Measurements from ENCODE around the gene EPX.

Gene EPX

DNA sequence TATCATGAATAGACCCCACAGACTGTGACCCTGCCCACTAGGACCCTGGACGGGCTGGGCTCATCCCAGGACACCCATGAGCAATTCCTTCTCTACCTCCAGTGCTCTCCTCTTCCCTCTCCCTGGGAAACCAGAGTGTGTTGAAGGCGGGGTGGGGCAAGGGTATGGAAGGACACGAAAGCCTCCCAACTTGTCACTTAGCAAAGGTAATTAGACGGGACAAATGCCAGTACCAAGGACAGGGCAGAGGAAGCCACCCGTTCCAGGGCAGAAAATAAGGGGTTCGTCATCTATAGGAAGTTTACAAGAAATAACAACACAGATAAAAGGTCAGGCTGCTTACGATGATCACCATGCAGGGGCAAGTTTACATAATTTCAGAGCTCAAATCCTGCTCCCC, 4.9 kb upstream of the EPX start:
- H3K4me1 ChIP-seq (ENCODE audit: control insufficient read depth, insufficient read depth, low read length), result no peaks in the 10 kb centered on the region
- H3K9ac ChIP-seq (ENCODE audit: low read length), result no peak overlapping the region
- H3K27me3 ChIP-seq (ENCODE audit: control insufficient read depth, insufficient read depth, low read length), result peaks cover 21% of the 10 kb centered on the region
- no peak overlapping the region for H3K4me3 ChIP-seq (ENCODE audit: low read length)
- H3K36me3 ChIP-seq (ENCODE audit: control insufficient read depth, insufficient read depth, low read length), result no peaks in the 10 kb centered on the region
- no peaks in the 10 kb centered on the region for H3K9me3 ChIP-seq (ENCODE audit: control insufficient read depth, low read length)

DNA sequence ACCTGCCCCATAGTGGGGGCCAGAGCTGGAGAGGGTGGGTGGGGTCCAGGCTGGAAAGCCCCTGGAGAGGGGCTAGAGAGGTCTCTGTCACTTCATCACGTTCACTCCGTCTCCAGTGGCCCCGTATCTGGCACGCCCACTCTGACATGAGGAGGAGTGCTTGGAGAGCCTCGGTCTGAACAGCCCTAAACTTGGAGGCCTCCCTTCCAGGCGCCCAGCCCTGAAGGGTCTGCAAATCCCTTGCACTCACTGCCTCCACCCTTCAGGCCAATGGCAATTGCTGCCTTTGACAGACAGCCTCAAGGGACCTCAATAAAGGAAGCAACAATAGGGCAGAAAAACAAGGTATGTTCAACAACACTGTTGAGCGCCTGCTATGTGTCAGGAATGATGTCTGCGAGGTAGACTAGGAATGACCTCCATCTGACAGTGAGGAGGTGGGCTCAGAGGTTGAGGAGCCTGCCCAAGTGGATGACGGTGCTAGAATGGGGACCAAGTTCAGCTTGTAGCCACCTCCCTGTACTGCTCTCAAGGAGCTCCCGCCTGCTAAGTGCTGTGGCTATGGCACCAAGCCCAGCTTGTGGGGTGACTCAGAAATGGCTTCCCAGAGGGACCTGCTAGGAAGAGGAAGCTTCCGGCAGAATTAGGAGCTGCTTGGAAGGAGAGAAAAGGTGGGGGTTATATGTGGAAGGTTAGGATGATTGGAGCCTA, 2.9 kb upstream of the EPX start:
- peaks cover 21% of the 10 kb centered on the region for H3K27me3 ChIP-seq (ENCODE audit: control insufficient read depth, insufficient read depth, low read length)
- H3K36me3 ChIP-seq (ENCODE audit: control insufficient read depth, insufficient read depth, low read length), result no peaks in the 10 kb centered on the region
- H3K4me1 ChIP-seq (ENCODE audit: control insufficient read depth, insufficient read depth, low read length), result no peaks in the 10 kb centered on the region
- no peak overlapping the region for H3K9ac ChIP-seq (ENCODE audit: low read length)
- no peak overlapping the region for H3K4me3 ChIP-seq (ENCODE audit: low read length)
- H3K9me3 ChIP-seq (ENCODE audit: control insufficient read depth, low read length), result no peaks in the 10 kb centered on the region

DNA sequence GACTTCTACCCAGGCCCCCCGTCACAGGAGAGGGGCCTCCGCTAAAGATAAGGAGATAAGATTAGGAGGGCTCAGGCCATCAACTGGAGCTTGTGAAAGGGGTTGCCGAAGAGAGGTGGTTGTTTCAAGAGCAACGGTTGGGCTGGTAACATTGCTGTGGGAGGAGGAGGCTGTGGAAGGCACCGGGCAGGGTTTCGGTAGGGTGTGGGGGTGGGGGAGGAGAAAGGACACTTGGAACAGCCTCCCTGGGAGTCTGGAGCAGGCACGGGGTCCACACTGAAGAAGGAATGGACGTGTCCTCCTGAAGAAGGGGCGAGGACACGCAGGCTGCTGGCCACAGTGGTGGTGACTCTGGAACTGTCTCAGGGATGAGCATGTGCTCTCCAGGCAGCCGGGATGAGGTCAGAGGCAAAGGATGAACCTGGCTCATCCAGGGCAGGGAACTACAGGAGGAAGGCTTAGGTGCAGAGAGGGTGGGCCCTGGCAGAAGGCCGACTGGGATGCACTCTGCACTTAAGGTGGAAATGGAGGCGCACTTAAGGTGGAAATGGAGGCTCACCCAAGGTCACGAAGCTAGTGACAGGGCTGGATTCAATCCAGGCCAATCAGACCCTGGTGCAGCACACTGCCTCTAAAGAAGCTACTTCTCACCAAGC, 1.2 kb upstream of the EPX start:
- Histone ChIP-seq H3K36me3 (ENCODE audit: control insufficient read depth, insufficient read depth, low read length) (no peaks in the 10 kb centered on the region), H3K27me3 (ENCODE audit: control insufficient read depth, insufficient read depth, low read length) (peaks cover 22% of the 10 kb centered on the region), H3K9ac (ENCODE audit: low read length) (no peak overlapping the region), H3K4me1 (ENCODE audit: control insufficient read depth, insufficient read depth, low read length) (no peaks in the 10 kb centered on the region), H3K9me3 (ENCODE audit: control insufficient read depth, low read length) (no peaks in the 10 kb centered on the region), H3K4me3 (ENCODE audit: low read length) (no peak overlapping the region)

DNA sequence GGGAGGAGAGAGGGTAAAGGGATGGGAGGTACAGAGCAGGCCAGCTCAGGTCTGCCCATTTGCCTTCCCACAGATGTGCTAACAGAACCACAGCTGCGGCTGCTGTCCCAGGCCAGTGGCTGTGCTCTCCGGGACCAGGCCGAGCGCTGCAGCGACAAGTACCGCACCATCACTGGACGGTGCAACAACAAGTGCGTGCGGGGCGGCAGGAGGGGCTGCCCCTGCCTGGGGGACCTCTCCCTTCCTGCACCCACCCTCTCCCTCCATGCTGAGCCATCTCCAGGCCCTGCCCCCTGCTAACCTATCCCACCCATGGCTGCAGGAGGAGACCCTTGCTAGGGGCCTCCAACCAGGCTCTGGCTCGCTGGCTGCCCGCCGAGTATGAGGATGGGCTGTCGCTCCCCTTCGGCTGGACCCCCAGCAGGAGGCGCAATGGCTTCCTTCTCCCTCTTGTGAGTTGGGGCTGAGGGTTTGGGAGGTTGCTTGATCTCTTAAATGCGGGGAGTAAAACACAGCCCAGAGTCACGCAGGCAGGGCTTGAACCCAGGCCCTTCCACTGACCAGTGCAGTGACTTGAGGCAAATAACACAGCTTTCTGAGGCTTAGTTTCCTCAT, 1.2 kb downstream of the EPX start:
- H3K4me1 ChIP-seq (ENCODE audit: control insufficient read depth, insufficient read depth, low read length), result no peaks in the 10 kb centered on the region
- no peak overlapping the region for H3K9ac ChIP-seq (ENCODE audit: low read length)
- no peaks in the 10 kb centered on the region for H3K9me3 ChIP-seq (ENCODE audit: control insufficient read depth, low read length)
- H3K27me3 ChIP-seq (ENCODE audit: control insufficient read depth, insufficient read depth, low read length), result peaks cover 21% of the 10 kb centered on the region
- no peak overlapping the region for H3K4me3 ChIP-seq (ENCODE audit: low read length)
- no peaks in the 10 kb centered on the region for H3K36me3 ChIP-seq (ENCODE audit: control insufficient read depth, insufficient read depth, low read length)

DNA sequence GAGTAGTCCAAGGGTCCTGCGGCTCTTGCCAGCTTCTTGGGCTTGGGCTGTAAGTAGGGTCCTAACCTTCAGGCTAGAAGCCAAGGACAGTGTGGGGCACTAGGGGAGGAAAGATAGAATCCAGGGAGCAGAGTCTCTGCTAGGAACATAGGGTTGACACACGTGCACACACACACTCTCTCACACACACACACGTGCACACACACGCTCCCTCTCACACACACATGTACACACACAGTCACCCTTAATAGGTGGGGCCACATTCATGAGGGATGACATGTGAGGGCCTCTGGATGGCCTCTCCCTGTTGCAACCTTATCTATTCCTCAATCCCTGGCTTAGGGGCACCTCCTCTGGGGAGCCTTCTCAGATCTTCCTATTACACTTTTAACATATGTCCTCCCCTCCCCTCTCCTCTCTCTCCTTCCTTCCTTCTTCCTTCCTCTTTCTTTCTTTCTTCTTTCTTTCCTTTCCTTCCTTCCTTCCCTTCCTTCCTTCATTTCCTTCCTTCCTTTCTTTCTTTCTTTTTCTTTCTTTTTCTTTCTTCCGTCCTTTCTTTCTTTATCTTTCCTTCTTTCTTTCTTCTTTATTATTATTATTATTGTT, 3.1 kb downstream of the EPX start:
- Histone ChIP-seq H3K4me3 (ENCODE audit: low read length) (no peak overlapping the region), H3K36me3 (ENCODE audit: control insufficient read depth, insufficient read depth, low read length) (no peaks in the 10 kb centered on the region), H3K27me3 (ENCODE audit: control insufficient read depth, insufficient read depth, low read length) (peaks cover 23% of the 10 kb centered on the region), H3K4me1 (ENCODE audit: control insufficient read depth, insufficient read depth, low read length) (no peaks in the 10 kb centered on the region), H3K9ac (ENCODE audit: low read length) (no peak overlapping the region), H3K9me3 (ENCODE audit: control insufficient read depth, low read length) (no peaks in the 10 kb centered on the region)

DNA sequence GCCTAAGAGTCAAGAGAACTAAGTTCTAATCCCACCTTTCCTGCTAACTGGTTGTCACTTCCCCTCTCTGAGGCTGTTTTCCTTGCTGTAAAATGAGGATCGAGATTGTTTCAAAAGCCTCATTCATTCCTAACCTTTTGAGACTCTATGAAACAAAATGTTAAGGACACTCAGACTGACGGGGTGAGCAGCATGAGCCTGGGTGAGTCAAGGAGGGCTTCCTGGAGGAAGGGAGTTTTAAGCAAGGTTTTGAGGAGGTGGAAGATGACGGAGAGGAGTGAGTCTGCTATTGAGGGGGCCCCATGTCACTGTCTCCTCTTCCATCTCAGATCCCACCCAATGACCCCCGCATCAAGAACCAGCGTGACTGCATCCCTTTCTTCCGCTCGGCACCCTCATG, 4.1 kb downstream of the EPX start:
- H3K4me3 ChIP-seq (ENCODE audit: low read length), result no peak overlapping the region
- no peaks in the 10 kb centered on the region for H3K9me3 ChIP-seq (ENCODE audit: control insufficient read depth, low read length)
- peaks cover 18% of the 10 kb centered on the region for H3K27me3 ChIP-seq (ENCODE audit: control insufficient read depth, insufficient read depth, low read length)
- no peaks in the 10 kb centered on the region for H3K36me3 ChIP-seq (ENCODE audit: control insufficient read depth, insufficient read depth, low read length)
- no peaks in the 10 kb centered on the region for H3K4me1 ChIP-seq (ENCODE audit: control insufficient read depth, insufficient read depth, low read length)
- H3K9ac ChIP-seq (ENCODE audit: low read length), result no peak overlapping the region

DNA sequence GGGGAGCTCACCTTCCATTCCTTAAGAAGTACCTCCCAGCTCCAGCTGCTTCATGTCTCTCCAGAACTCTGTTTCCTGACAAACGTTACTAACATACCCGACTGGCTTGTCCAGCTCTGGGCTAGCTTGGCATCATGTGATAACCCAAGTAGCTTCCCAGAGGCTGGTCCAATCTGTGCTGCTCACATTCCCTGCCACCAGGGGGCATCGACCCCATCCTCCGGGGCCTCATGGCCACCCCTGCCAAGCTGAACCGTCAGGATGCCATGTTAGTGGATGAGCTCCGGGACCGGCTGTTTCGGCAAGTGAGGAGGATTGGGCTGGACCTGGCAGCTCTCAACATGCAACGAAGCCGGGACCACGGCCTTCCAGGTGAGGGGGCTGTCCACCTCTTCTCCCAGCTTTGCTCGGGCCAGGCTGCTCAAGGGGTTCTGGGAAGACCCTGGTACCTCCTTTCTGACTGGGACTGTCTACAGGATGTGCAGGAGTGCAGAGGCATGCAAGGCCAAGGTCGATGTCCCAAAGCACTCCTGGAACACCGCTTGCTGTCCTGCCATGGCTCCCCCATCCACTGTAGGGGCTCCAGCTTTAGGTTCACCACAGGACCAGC, 7.6 kb downstream of the EPX start:
- no peaks in the 10 kb centered on the region for H3K36me3 ChIP-seq (ENCODE audit: control insufficient read depth, insufficient read depth, low read length)
- no peak overlapping the region for H3K9ac ChIP-seq (ENCODE audit: low read length)
- peaks cover 18% of the 10 kb centered on the region for H3K27me3 ChIP-seq (ENCODE audit: control insufficient read depth, insufficient read depth, low read length)
- no peaks in the 10 kb centered on the region for H3K9me3 ChIP-seq (ENCODE audit: control insufficient read depth, low read length)
- no peaks in the 10 kb centered on the region for H3K4me1 ChIP-seq (ENCODE audit: control insufficient read depth, insufficient read depth, low read length)
- H3K4me3 ChIP-seq (ENCODE audit: low read length), result no peak overlapping the region

DNA sequence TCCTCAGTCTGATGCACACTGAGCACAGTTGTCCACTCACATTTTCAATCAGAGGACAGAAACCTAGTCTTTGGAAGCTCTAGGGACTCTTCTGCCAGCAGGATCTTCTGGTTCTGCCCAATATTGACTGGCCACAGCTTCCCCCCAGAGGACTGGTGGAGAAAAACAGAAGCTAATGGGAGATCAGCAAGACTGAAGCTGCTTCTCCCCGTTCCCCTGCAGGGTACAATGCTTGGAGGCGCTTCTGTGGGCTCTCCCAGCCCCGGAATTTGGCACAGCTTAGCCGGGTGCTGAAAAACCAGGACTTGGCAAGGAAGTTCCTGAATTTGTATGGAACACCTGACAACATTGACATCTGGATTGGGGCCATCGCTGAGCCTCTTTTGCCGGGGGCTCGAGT, 10.3 kb downstream of the EPX start:
- H3K9me3 ChIP-seq (ENCODE audit: control insufficient read depth, low read length), result no peaks in the 10 kb centered on the region
- no peak overlapping the region for H3K4me3 ChIP-seq (ENCODE audit: low read length)

DNA sequence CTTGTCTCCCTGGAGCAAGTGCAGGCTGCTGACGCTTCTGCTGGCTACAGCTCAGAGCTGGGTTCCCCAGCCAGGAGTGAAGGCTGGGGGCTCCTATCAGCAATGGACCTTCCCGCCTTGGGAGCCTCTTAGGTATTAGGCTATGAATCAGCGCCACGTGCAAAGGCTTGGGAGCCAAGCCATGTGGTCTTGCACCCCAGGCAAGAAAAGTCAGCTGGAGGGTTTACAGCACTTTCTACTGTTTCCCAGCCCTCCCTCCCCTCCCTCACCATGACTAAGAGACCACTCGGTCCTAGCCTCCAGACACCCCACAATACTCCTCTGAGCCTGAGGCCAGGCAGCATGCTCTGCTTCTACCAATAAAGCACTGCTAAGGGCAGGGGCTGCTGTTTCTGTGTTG, 12.3 kb downstream of the EPX start:
- H3K9me3 ChIP-seq (ENCODE audit: control insufficient read depth, low read length), result no peaks in the 10 kb centered on the region
- peaks cover 2% of the 10 kb centered on the region for H3K27me3 ChIP-seq (ENCODE audit: control insufficient read depth, insufficient read depth, low read length)
- peaks cover 3% of the 10 kb centered on the region for H3K36me3 ChIP-seq (ENCODE audit: control insufficient read depth, insufficient read depth, low read length)
- no peaks in the 10 kb centered on the region for H3K4me1 ChIP-seq (ENCODE audit: control insufficient read depth, insufficient read depth, low read length)
- no peak overlapping the region for H3K4me3 ChIP-seq (ENCODE audit: low read length)
- no peak overlapping the region for H3K9ac ChIP-seq (ENCODE audit: low read length)

More for the DNA sequence above, 10.3 kb downstream of the EPX start:
- Histone ChIP-seq H3K4me1 (ENCODE audit: control insufficient read depth, insufficient read depth, low read length) (no peaks in the 10 kb centered on the region), H3K9ac (ENCODE audit: low read length) (no peak overlapping the region), H3K36me3 (ENCODE audit: control insufficient read depth, insufficient read depth, low read length) (peaks cover 3% of the 10 kb centered on the region), H3K27me3 (ENCODE audit: control insufficient read depth, insufficient read depth, low read length) (peaks cover 10% of the 10 kb centered on the region)

DNA sequence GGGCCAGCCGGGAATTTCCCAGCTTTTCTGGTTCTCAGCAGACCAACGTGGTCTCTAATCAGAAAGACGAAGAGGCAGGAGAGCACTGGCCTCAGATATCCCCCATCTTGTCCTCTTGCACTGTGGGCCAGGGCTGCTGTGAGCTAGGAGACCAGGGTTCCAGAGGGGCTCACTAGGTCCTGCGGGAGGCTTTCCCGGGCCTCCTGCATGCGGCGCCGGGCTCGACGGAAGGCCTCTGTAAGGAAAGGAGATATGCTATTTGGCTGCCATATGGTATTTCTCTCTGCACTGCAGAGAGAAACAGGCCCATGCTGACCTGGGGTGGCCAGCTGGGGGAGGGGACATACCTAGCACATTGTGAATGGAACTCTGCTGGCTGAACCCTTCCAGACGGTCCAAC, 13.4 kb downstream of the EPX start:
- H3K4me3 ChIP-seq (ENCODE audit: low read length), result no peak overlapping the region
- no peaks in the 10 kb centered on the region for H3K27me3 ChIP-seq (ENCODE audit: control insufficient read depth, insufficient read depth, low read length)
- no peak overlapping the region for H3K9ac ChIP-seq (ENCODE audit: low read length)
- H3K36me3 ChIP-seq (ENCODE audit: control insufficient read depth, insufficient read depth, low read length), result peaks cover 3% of the 10 kb centered on the region
- no peaks in the 10 kb centered on the region for H3K4me1 ChIP-seq (ENCODE audit: control insufficient read depth, insufficient read depth, low read length)
- no peaks in the 10 kb centered on the region for H3K9me3 ChIP-seq (ENCODE audit: control insufficient read depth, low read length)

DNA sequence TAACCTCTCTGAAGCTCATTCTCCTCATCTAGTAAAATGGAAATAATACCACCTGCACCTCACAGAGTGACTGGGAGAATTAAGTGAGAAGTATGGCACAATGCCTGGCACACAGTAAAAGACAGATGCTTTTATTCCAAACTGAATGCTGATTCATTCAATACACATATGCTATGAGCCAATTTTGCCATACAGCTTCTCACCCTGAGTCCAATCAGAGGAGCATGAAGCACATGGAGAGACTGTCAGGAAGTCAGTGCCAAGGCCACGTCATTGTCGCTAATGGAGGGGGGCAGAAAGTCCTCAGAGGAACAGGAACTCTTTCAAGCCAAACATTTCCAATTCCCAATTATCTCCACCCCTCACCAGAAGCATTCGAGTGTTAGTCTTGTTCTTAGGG, 14.9 kb downstream of the EPX start:
- peaks cover 3% of the 10 kb centered on the region for H3K36me3 ChIP-seq (ENCODE audit: control insufficient read depth, insufficient read depth, low read length)

DNA sequence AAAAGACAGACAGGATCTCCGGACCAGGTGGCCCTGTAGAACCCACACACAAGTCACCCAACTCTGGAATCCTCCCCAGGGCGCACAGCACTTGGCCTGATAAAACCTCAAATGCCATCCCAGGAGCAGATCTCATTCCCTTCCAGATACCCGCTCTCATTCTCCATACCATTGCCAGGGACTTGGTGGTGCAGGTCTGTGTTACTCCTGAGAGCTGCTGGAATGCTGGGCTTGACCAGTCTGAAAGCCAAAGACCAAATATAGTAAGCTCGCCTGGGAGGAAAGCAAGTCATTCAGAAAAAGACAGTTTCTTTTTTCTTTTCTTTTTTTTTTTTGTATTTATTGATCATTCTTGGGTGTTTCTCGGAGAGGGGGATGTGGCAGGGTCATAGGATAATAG, 15.8 kb downstream of the EPX start:
- Histone ChIP-seq H3K4me3 (ENCODE audit: low read length) (no peak overlapping the region), H3K36me3 (ENCODE audit: control insufficient read depth, insufficient read depth, low read length) (peaks cover 3% of the 10 kb centered on the region), H3K4me1 (ENCODE audit: control insufficient read depth, insufficient read depth, low read length) (no peaks in the 10 kb centered on the region), H3K9me3 (ENCODE audit: control insufficient read depth, low read length) (no peaks in the 10 kb centered on the region), H3K27me3 (ENCODE audit: control insufficient read depth, insufficient read depth, low read length) (no peaks in the 10 kb centered on the region), H3K9ac (ENCODE audit: low read length) (no peak overlapping the region)

More for the DNA sequence above, 14.9 kb downstream of the EPX start:
- no peak overlapping the region for H3K9ac ChIP-seq (ENCODE audit: low read length)
- no peaks in the 10 kb centered on the region for H3K4me1 ChIP-seq (ENCODE audit: control insufficient read depth, insufficient read depth, low read length)
- H3K4me3 ChIP-seq (ENCODE audit: low read length), result no peak overlapping the region
- H3K9me3 ChIP-seq (ENCODE audit: control insufficient read depth, low read length), result no peaks in the 10 kb centered on the region
- H3K27me3 ChIP-seq (ENCODE audit: control insufficient read depth, insufficient read depth, low read length), result no peaks in the 10 kb centered on the region
